ENCODE data around the gene SAMD10. TPM values are rescaled to one million over a fixed set of nuclear protein-coding genes. Genes with fewer than 3 reads are reported as not detected.

SAMD10 gene
- total RNA-seq (1.1 and 1.6 TPM in 2 replicates), polyA plus RNA-seq (11.0 and 11.7 TPM in 2 replicates)

DNA sequence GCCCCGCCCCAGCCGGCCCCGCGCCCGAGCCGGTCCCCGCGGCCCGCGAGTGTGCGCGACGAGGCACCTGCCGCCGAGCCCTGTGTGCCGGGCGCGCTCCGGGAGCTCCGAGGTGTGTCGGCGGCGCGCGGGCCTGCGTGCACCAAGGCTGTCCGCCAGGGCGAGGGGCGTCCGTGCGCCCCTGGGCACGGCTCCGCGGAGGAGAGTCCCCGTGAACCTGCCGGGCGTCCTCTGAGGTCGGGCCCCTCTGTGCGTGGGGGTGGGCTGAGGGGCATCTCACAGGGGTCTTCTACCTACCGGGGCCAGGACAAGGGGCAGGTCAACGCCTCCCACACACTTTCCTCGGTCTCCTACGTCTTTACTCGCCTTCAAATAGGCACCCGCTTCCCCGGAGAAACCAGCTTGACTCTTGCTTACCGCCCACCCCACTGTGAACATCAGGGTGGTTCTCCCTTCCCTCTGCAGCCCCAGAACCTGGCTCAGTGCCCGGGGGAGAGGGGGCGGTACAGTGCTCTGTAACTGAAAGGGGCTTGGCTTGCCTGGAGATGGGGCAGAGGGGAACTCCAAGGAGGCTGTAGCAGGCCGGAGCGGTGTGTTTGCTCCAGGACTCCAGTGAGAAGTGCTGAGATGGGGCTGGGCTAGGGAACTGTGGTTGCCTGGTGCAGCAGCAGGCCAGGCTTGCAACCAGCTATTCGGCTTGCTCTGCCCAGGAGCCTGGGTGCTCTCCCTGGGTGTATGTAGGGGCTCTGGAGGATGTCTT lies at the start of gene SAMD10:
TSS of gene SAMD10 (minus strand) at position 86 of the 760 bp plus-strand sequence. CDS start 175 bp downstream, outside the sequence.
- H3K27ac ChIP-seq, result peak within 1 kb of the TSS; percentile 75
- H3K27me3 ChIP-seq, result no peaks in the 10 kb centered on the region
- H4K20me1 ChIP-seq (ENCODE audit: insufficient read depth, poor library complexity, severe bottlenecking), result peaks cover 6% of the 10 kb centered on the region
- peak; percentile 80 for DNase-seq (ENCODE audit: low spot score)
- H3K36me3 ChIP-seq (replicated peaks; ENCODE audit: insufficient read depth, low read depth), result no peaks in the 10 kb centered on the region
- H3K9me2 ChIP-seq (replicated peaks; ENCODE audit: insufficient read depth), result no peaks in the 10 kb centered on the region
- WGBS (ENCODE audit: low lambda C conversion rate, missing lambda C conversion rate), result 8% methylated on average over 31 of the region's 52 CpGs
- peak within 1 kb of the TSS; percentile 73 for H2AFZ ChIP-seq
- H3K4me3 ChIP-seq, result peak within 1 kb of the TSS; percentile 85
- peaks cover 31% of the 10 kb centered on the region for H3K4me1 ChIP-seq (ENCODE audit: insufficient read depth)
- H3K9me3 ChIP-seq (ENCODE audit: low read depth), result no peaks in the 10 kb centered on the region
- TF ChIP-seq EZH2phosphoT487 (IDR thresholded peaks at IDR 0.05; ENCODE audit: low read depth, severe bottlenecking, unreplicated experiment) (no peak), EZH2 (IDR thresholded peaks at IDR 0.05; ENCODE audit: borderline replicate concordance) (no peak)
- TF ChIP-seq, protein P1, sequence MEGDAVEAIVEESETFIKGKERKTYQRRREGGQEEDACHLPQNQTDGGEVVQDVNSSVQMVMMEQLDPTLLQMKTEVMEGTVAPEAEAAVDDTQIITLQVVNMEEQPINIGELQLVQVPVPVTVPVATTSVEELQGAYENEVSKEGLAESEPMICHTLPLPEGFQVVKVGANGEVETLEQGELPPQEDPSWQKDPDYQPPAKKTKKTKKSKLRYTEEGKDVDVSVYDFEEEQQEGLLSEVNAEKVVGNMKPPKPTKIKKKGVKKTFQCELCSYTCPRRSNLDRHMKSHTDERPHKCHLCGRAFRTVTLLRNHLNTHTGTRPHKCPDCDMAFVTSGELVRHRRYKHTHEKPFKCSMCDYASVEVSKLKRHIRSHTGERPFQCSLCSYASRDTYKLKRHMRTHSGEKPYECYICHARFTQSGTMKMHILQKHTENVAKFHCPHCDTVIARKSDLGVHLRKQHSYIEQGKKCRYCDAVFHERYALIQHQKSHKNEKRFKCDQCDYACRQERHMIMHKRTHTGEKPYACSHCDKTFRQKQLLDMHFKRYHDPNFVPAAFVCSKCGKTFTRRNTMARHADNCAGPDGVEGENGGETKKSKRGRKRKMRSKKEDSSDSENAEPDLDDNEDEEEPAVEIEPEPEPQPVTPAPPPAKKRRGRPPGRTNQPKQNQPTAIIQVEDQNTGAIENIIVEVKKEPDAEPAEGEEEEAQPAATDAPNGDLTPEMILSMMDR (IDR thresholded peaks at IDR 0.05; ENCODE audit: poor library complexity), result no peak
- H3K4me2 ChIP-seq, result peak within 1 kb of the TSS; percentile 97
- H3K79me2 ChIP-seq, result peaks cover 27% of the 10 kb centered on the region

DNA sequence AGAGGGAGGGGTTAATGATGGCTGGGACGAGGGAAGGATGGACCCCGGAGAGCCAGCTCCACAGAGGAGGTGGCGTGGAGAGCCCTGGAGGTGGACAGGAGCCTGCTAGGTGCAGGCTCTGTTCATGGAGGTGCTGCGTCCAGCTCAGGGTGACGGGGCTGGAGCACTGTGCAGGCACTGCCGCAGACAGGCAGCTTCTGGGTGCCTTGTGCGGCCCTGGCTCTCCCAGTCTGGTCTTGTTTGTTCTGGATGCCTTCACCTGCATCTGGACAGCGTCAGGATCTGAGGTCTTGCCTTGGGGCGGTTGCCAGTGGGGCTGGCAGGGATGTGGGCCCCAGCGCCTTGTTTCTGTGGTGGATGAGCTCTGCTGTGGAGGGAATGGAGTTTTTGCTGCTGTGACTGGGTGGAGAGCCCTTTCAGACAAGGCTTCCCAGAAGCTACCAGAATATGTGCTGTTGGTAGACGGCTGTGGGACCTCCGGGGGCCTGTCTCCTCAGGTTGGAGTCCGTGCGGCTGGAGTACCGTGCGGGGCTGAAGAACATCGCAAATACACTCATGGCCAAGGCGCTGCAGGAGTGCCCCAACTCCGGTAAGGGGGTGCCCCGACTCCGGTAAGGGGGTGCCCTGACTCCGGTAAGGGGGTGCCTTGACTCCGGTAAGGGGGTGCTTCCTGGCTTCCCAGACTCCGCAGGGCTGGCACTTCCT lies 48.7 kb upstream of the SAMD10 start:
- peaks cover 5% of the 10 kb centered on the region for H3K4me1 ChIP-seq (ENCODE audit: insufficient read depth)
- no peak for TF ChIP-seq EZH2phosphoT487 (IDR thresholded peaks at IDR 0.05; ENCODE audit: low read depth, severe bottlenecking, unreplicated experiment)
- TF ChIP-seq, protein P1 (IDR thresholded peaks at IDR 0.05; ENCODE audit: poor library complexity), result no peak
- TF ChIP-seq EZH2 (IDR thresholded peaks at IDR 0.05; ENCODE audit: borderline replicate concordance), result no peak
- H2AFZ ChIP-seq, result no peak overlapping the region
- H3K27ac ChIP-seq, result no peak overlapping the region
- DNase-seq (ENCODE audit: low spot score), result no peak
- H3K4me2 ChIP-seq, result no peak overlapping the region
- H3K27me3 ChIP-seq, result no peaks in the 10 kb centered on the region
- H3K79me2 ChIP-seq, result no peaks in the 10 kb centered on the region
- no peaks in the 10 kb centered on the region for H3K9me2 ChIP-seq (replicated peaks; ENCODE audit: insufficient read depth)
- peaks cover 23% of the 10 kb centered on the region for H4K20me1 ChIP-seq (ENCODE audit: insufficient read depth, poor library complexity, severe bottlenecking)
- no peaks in the 10 kb centered on the region for H3K36me3 ChIP-seq (replicated peaks; ENCODE audit: insufficient read depth, low read depth)
- H3K4me3 ChIP-seq, result no peak overlapping the region
- WGBS (ENCODE audit: low lambda C conversion rate, missing lambda C conversion rate), result 77% methylated on average over 24 of the region's 24 CpGs
- H3K9me3 ChIP-seq (ENCODE audit: low read depth), result no peaks in the 10 kb centered on the region

DNA sequence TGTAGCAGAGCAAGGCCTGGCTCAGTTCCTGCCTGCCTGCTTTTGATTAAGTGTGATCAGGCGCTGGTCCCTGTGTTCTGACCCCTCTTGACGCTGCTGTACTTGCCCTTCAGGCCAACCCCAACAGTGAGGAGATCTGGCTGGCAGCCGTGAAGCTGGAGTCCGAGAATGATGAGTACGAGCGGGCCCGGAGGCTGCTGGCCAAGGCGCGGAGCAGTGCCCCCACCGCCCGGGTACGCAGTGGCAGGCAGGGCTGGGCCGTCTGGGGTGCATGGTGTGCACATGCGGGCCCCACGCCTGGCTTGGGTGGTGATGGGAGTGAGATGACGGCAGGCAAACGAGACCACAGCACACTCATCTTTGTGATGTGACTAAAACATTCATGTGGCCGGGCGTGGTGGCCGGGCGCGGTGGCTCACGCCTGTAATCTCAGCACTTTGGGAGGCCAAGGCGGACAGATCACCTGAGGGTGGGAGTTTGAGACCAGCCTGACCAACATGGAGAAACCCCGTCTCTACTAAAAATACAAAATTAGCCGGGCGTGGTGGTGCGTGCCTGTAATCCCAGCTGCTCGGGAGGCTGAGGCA lies 46.5 kb upstream of the SAMD10 start:
- peak; percentile 5 for DNase-seq (ENCODE audit: low spot score)
- Histone ChIP-seq H3K27ac (no peak overlapping the region), H4K20me1 (ENCODE audit: insufficient read depth, poor library complexity, severe bottlenecking) (peaks cover 13% of the 10 kb centered on the region), H3K4me2 (no peak overlapping the region), H3K27me3 (no peaks in the 10 kb centered on the region), H2AFZ (no peak overlapping the region), H3K36me3 (replicated peaks; ENCODE audit: insufficient read depth, low read depth) (no peaks in the 10 kb centered on the region), H3K9me3 (ENCODE audit: low read depth) (no peaks in the 10 kb centered on the region), H3K9me2 (replicated peaks; ENCODE audit: insufficient read depth) (no peaks in the 10 kb centered on the region), H3K79me2 (no peaks in the 10 kb centered on the region), H3K4me3 (no peak overlapping the region), H3K4me1 (ENCODE audit: insufficient read depth) (peaks cover 5% of the 10 kb centered on the region)
- no peak for TF ChIP-seq EZH2phosphoT487 (IDR thresholded peaks at IDR 0.05; ENCODE audit: low read depth, severe bottlenecking, unreplicated experiment)
- TF ChIP-seq EZH2 (IDR thresholded peaks at IDR 0.05; ENCODE audit: borderline replicate concordance), result no peak
- 95% methylated on average over 28 of the region's 29 CpGs for WGBS (ENCODE audit: low lambda C conversion rate, missing lambda C conversion rate)

Measured in hepatocyte (in vitro differentiated cells).